ENCODE measurements around the gene UBAP1.
"Not testable (repeated sequence)": the region's sequence is repeated elsewhere in the genome, so short reads cannot be mapped to it uniquely, and the experiment has no call there.

Gene UBAP1

DNA sequence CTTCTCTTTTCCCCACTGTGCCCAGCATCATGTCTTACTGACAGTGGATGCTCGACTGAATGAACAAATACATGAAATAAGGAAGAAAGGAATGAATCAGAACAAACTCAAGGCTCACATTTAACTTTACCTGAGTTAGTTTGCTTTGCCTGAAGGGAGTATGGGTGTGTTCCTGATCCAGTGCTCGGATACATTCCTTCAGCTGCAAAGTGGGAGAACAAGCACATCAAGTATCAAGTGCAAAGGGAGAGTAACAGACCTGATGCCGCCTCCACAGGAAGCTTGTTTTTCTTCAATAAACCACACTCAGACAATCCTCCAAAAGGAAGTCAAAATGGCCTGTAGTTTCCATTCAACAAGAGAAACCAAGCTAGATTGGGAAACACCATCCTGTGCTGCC lies 84.1 kb downstream of the UBAP1 start:
- no peak for DNase-seq (ENCODE audit: low read depth)

DNA sequence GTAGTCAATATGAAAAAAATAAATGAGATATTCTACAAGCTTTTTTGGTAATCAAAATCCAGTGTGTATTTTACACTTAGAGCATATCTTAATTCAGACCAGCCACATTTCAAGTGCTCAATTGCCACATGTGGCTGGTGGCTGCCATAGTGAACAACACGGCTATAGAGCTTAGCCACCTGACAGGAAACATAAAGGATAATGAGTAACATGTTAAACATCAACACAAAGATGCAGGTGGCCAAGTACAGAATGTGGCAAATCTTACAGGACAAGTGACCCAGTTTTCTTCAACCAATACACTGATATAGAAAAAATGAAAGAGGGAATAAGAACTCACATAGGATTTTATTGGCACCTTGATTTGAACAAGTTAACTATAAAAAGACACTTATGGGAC lies 88.8 kb downstream of the UBAP1 start:
- no peak for DNase-seq (ENCODE audit: low read depth)

DNA sequence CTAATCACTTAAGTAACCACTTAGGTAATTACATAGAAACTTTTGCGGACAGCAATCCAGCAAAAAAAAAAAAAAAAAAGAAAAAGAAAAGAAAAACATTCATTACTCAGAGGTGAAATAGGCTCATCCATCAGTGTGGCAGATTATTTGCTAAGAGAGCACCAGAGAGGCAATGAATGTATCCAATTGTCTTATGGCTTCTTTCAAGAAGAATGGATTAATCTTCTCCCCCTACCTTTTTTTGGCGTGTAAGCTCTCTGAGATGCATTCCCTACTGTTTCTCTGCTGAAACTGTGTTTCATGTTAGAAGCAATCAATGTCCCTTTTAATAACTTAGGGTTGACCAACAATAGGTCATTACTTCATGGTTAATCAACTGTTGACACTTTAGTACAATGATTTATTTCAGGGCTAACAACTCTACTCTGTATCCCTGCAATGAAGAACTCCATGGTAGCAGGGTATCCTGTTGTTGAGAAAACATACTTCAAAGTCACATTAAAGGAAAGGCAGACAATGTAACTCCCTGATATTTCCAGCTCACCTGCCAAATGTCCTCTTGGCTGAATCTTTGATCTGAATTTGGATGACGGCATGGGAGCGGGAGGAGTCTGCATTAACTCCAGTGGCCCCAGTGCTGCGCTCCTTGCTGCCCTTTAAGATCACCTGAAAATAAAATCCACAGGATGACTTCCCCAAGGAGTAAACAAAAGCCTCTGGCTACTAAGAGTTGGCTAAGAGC lies 92.6 kb downstream of the UBAP1 start:
- DNase-seq (ENCODE audit: low read depth): no peak

DNA sequence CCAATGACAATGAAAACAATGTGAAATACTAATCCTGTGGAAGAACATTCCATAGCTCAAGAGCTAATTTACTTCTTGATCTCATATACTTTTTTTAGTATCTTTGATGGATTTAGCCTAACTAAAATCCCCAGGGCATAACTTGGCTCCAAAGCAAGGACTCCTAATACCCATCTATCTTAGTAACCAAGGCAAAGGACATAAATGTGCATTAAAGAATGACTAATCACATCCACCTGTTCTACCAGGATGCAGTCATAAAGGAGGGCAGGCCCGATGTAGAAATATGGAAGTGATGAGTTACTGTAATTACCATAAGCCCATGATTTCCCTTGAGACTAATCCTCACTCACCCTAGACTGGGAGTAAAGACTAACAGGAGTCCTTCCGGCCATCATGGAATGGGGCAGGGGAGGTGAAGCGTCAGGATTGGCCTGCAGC lies 93.3 kb downstream of the UBAP1 start:
- DNase-seq (ENCODE audit: low read depth): no peak

DNA sequence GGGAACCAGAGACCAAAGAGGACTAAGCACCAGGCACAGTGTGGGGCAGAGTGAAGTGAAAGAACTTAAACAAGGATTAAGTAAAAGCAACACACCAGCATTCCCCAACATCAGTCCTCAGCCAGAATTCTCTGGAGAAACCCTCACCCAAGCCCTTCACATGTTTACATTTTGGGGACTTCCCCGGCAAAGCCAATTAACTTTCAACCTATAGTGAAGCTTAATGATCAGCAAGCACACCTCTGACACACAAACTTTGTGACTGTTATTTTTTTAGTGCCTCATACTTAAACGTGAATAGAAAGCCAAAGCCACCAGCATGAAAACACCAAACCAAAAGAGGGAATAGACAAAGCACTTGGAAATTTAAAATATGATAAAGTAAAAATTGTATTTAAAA lies 94.7 kb downstream of the UBAP1 start:
- DNase-seq (ENCODE audit: low read depth): not testable (repeated sequence)

DNA sequence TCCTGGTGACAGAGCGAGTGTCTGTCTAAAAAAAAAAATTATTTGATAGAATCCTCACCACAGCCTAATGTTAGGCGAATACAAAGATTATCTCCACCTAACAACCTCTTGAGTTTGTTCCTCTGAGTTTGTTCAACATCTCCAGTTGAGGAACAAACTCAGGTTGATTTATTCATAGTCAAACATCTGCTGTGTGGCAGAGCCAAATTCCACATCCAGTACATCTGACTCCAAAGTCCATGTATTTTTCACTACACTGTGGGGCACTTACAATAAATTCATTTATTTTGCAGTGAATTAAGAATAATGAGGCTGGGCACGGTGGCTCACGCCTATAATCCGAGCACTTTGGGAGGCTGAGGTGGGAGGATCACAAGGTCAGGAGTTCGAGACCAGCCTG lies 97.0 kb downstream of the UBAP1 start:
- DNase-seq (ENCODE audit: low read depth): no peak

DNA sequence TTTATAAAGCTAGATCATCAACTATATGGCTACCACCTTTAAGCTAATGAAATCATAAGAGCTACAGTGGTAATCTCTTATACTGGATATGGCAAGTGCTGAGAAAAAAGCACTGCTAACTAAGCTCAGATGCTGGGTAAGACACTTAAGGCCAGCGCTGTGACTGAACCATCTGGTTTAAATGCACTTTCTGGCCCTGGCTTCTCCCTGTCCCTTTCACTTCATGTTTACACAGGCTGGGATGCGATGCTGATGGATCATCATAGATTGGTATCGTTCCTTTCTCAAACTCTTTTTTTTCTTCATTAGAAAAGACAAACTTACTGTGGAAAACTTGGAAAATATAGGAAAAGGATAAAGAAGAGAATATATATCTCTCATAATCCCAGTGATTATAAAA lies 97.9 kb downstream of the UBAP1 start:
- no peak for DNase-seq (ENCODE audit: low read depth)

DNA sequence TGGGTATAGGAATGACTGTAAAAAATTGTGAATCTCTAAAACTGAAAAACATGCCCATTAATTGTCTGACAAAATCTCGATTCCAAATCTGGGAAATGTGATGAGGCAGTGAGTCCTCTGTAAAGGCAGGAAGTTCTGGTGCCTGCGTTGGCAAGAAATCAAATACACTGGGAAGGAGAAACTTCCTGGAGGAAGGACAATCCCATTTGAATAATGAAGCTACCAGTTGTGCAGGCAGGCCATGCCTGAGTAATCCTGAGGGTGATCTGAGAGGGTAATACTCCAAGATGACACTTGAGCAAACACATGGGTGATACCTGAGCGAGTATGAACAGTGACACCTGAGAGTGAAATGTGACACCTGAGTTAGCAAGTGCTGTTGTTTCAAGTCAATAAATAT lies 100.6 kb downstream of the UBAP1 start:
- no peak for DNase-seq (ENCODE audit: low read depth)

DNA sequence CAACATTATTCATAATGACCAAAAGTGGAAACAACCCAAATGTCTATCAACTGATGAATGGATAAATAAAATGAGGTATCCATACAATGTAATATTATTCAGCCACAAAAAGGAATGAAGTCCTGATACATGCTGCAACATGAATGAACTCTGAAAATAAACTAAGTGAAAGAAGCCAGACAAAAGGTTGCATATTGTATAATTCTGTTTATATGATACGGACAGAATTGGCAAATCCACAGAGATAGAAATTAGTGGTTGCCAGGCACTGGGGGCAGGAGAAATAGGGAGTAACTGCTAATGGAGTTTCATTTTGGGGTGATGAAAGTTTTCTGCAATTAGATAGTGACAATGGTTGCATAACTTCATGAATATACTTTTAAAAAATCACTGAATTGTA lies 103.3 kb downstream of the UBAP1 start:
- no peak for DNase-seq (ENCODE audit: low read depth)

DNA sequence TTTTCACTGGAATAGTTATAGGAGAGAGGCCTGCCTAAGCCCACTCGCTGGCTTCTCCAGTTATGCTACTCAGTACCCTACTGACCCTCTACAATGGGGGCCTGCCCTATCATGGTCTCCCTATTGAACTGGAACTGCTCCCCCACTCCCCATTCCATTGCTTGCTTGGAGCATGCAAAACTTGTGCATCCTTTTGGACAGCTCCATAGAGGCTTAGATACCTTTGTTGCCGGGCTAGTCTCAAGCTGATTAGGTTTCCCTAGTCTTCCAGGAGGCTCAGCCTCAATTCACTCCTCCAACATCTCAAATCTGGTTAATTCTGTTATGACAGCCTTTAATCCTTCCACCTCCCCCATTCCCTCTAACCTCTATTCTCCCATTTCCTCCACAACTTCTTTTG lies 110.3 kb downstream of the UBAP1 start:
- DNase-seq (ENCODE audit: low read depth): no peak

DNA sequence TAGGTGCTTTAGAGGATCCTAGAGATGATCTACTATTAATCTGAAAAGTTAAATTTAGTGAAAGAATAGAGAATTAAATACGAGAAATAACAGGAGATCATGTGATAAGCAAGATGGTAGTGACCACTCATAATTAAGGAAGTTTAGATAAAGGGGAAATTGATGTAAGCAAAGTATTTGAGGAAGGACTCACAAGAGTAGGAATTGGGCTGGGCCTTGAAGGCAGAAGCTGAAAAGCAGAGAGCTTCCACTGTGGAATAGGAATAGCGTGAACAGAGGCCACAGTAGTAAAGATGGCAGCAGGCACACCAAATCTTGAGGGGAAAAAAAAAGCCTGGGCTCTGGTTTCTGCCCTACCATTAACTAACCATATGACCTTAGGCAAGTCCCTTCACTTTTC lies 112.2 kb downstream of the UBAP1 start:
- DNase-seq (ENCODE audit: low read depth): no peak

DNA sequence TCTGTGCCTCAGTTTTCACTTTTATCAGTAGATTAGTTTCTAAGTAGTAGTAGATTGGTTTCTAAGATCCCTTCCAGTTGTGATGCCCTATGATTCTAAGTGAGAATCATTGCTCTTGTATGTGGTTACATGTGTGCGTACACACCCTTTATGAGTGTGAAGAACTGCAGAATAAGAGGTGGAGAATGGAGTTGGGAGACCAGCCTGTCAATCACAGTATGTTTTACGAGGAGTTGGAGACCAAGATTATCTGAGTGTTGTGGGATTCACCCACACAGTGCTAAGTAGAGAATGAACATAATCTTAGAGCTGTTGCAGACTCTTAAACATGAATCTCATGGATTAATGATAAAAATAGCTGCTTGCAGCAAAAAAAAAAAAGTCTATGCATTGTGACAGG lies 112.6 kb downstream of the UBAP1 start:
- no peak for DNase-seq (ENCODE audit: low read depth)

DNA sequence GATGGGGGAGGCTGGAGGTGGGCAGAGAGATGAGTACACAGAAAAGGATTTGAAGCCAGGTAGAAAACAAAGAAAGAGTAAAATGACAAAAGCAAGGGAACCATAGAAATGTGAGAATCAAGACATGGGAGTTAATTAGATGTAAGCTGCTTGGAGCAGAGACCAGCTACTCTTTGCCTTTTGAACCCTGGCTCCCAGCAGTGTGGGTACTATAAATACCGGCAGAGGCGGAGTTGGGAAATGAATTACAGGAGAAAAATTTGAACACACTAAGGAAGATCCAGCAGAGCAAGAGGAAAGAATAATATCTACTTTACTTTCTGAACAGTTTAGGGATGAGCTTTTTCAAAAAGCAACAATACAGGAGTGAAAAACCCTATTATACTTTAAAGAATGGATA lies 113.7 kb downstream of the UBAP1 start:
- no peak for DNase-seq (ENCODE audit: low read depth)

DNA sequence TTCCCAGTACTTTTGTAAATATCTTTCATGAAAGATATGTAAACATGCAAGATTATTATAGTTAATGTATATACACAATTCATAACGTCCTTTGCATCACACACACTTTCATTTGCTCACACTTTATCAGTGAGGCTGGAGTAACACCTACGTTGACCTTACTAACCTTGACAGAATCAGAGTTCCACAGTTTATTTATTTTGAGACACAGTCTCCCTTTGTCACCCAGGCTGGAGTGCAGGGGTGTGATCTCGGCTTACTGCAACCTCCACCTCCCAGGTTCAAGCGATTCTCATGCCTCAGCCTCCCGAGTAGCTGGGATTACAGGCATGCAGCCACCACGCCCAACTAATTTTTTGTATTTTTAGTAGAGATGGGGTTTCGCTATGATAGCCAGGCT lies 122.2 kb downstream of the UBAP1 start:
- DNase-seq (ENCODE audit: low read depth): not testable (repeated sequence)
